ENCODE results near the gene MCEE.

DNA sequence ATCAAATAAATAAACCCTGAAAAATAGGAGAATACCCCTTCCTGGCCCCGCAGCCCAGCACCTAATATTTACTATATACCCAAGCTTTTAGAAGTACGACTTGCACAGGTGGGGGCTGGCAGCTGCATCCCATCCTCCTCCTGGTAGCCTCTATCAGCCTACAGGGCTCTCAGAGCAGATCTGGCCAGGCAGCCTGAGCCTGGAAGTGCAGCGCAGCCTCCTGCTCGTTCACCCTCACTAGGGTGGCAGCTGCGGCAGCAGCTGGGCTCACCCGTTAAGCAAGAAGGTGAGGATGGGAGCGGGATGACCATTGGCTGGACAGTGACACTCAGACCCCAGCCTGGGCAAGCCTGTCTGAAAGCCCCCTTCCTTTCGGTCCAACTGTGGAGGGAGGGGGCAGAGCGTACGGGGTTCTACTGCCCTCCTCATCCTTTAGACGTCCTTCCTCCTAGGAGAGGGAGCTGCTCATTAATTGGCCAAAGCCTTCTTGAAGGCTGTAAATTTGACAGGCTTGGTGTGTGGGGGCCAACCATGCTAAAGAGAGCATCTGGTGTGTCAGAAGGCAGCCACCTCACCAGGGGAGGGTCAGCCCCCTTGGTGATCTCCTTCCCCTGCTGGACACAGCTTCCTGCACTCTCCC is 23.7 kb upstream of the MCEE start:
- TF ChIP-seq CTCF (IDR thresholded peaks at IDR 0.05; ENCODE audit: poor library complexity, severe bottlenecking) (no peak), POLR2AphosphoS5 (IDR thresholded peaks at IDR 0.05) (no peak), TAF1 (IDR thresholded peaks at IDR 0.05; ENCODE audit: low read depth) (no peak), REST (IDR thresholded peaks at IDR 0.05; ENCODE audit: borderline replicate concordance) (no peak), EP300 (conservative IDR thresholded peaks at IDR 0.05; ENCODE audit: poor library complexity, severe bottlenecking) (no peak)

Measured in neural cell (in vitro differentiated cells).